NK-92 (cell line): ENCODE results near the gene ZDHHC14.

Experiments
- DNase-seq: peaks from one replicate; lab custom pipeline; 2025; ENCODE audit not compliant: unreplicated experiment; lab: John Stamatoyannopoulos, UW

The ZDHHC14 gene

GRCh38 chr6:157613011-157613522, 232.1 kb downstream of the ZDHHC14 start:
- DNase-seq, result no peak

- DNase-seq, result no peak
Measured at GRCh38 chr6:157614026-157614568, 233.1 kb downstream of the ZDHHC14 start.

DNA sequence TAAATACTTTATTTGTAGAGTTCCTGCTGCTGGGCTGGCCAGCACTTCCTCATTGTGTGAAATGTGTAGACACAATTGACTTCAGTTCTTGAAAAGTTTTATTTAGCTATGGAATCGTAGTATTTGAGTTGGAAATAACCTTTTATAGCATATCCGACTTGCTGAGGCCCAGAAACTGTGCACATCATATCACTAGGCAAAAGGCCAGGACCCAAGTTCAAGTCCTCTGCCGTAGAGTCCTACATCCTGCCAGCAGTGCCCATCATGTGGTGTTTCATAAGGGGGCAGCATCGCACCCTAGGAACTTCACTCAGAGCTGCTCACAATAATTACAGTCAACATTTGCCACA, 234.4 kb downstream of the ZDHHC14 start:
- DNase-seq, result no peak

GRCh38 chr6:157615951-157616350, 235.0 kb downstream of the ZDHHC14 start:
- no peak for DNase-seq

DNA sequence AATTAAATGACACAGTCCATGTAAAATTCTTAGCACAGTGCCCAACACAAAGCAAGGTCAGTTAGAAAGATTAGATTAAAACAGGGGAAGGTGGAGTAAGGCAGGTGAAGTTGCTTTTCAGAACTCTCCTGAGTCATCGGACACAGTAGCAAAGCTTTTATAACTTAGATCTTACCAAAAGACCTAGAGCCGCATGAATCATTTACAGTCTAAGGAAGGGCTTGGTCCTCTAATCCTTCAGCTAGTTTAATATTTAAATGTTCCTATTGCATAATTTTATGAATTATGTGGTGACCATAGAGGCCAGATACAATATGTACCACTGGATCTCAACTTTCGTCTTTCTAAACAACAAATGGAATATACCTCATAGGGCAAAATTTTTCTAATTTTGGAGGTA, 240.0 kb downstream of the ZDHHC14 start:
- no peak for DNase-seq

- DNase-seq, result no peak
Measured at GRCh38 chr6:157621406-157621805, 240.4 kb downstream of the ZDHHC14 start.

DNA sequence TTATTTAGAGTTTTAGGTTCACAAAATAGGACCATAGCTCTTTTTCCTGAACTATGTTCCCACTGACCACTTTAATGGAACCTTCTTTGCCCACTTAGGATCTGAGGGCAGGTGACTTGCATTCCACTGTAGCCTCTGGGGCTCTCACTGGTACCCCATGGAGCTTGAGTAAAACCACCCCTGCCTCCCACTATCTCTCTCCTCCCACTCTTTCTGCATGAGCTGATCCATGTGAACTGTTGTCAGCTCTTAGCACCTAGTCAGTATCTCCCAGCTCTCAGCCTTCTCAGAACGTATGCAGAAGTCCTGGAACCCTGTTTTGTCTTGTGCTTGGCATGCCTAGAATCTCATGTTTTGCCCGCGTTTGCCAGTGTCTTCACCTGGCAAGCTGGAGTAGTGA, 241.4 kb downstream of the ZDHHC14 start:
- DNase-seq, result no peak

- no peak for DNase-seq
Measured at GRCh38 chr6:157625111-157625510, 244.1 kb downstream of the ZDHHC14 start.

GRCh38 chr6:157625764-157626163, 244.8 kb downstream of the ZDHHC14 start:
- no peak for DNase-seq

- no peak for DNase-seq
Measured at GRCh38 chr6:157627195-157627966, 246.4 kb downstream of the ZDHHC14 start.

- no peak for DNase-seq
Measured at GRCh38 chr6:157628463-157628862, 247.5 kb downstream of the ZDHHC14 start.

DNA sequence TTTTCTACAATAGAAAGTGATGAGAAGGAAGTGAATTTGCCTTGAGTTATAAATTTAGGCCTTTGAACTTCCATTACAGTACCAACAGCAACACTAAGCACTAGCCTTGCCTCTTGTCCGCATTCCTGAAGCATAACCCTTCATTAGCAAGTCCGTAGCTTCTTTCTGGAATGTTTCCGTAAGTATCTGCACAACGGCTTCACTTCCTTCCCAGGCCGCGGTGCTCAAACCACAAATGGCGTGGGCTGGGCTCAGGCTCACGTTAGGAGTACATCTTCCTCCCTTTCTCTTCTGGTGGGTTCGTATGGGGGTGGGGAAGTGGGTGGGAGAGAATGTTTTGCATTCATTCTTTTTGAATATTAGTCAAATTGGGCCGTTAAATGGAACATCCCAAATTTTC, 248.2 kb downstream of the ZDHHC14 start:
- no peak for DNase-seq

- DNase-seq, result no peak
Measured at GRCh38 chr6:157630463-157631080, 249.6 kb downstream of the ZDHHC14 start.

GRCh38 chr6:157631412-157631811, 250.4 kb downstream of the ZDHHC14 start:
- no peak for DNase-seq

DNA sequence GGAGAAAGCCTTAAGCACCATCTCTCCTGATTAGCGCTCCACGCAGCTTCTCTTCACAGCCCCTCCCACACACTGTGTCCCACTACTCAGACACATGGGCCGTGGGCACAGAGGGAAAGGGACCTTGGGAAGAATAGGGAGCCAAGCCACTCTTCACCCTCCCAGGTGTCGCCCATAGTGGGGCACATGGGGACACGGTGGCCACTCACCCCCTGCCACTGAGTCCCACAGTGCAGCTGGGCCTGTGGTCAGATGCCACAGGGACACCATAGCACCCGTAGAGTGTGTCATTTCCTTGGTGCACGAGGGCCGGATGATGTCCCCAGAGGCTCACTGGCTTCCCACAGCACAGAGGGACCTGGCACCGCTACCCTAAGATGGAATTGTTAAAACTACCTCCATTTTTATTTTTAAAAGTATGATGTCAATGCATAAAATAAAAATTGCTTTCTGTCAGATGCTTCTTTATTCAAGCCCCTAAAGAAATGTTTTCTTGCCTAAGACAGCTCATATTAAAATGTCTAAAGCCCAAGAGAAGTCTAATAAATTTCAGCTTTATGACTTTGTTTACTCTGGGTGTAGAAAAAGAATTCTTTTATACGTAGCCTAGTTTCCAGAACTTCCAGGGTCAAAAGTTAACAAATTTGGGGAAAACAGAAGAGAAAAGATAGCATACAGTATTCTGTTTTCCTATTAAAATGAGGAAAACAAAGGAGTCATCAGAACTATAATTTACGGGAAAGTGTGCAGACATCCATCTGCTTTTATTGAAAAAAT, 251.0 kb downstream of the ZDHHC14 start:
- no peak for DNase-seq

DNA sequence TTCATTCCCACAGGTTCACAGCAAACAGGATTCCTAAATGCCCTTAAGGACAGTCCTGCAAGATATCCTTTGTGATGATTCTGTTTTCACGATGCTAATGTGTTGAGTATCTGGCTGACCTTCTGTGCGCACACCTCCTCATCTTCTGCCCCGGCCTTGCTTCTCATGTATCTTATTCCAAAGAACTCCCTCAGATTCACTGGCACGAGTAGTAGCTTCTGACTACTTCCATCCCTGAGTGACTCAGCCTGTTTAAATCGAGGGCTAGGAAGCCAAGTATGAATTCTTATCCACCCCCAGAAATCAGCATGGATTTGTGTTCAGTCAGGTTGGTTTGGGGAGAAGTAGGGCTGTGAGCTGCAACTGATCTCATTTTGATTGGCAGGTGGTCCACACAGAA, 251.8 kb downstream of the ZDHHC14 start:
- DNase-seq, result no peak

GRCh38 chr6:157634546-157634945, 253.6 kb downstream of the ZDHHC14 start:
- DNase-seq, result no peak

GRCh38 chr6:157635388-157636244, 254.6 kb downstream of the ZDHHC14 start:
- DNase-seq, result no peak

- no peak for DNase-seq
Measured at GRCh38 chr6:157637516-157637915, 256.5 kb downstream of the ZDHHC14 start.

GRCh38 chr6:157637941-157638662, 257.1 kb downstream of the ZDHHC14 start:
- DNase-seq, result no peak
